VCaP (cell line): ENCODE measurements around the gene CAMTA1.

Source experiments
- H3K27ac ChIP-seq: fragments of 450-650 bp; 2 replicates; pipeline ENCODE4 v1.5.1; 2017
- CTCF ChIP-seq: fragments of 450-650 bp; conservative IDR thresholded peaks from 2 replicates; pipeline ENCODE4 v1.5.1; 2017; ENCODE audit warnings: mild to moderate bottlenecking, moderate library complexity

The CAMTA1 gene

DNA sequence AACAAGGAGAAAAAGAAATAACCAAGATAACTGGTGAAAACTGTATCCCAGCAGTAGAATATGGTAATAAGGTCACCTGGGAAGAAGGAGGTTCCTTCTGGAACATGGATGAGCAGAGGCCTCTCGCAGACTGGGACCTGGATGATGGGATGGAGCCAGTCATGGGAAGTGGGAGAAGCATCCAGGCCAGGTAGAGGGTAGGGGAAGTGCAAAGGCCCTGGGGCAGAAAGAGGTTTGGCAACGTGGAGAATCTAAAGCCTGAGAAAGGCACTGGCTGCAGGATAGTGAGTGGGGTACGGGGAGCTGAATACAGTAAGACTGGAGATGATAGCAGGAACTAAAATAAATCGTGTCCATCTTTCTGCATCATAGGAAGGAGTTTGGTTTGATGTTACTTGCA lies 889.7 kb downstream of the CAMTA1 start:
- no peak overlapping the region for H3K27ac ChIP-seq
- no peak for TF ChIP-seq CTCF

GRCh38 chr1:7675431-7676273 lies 890.4 kb downstream of the CAMTA1 start:
- TF ChIP-seq CTCF, result no peak
- no peak overlapping the region for H3K27ac ChIP-seq

DNA sequence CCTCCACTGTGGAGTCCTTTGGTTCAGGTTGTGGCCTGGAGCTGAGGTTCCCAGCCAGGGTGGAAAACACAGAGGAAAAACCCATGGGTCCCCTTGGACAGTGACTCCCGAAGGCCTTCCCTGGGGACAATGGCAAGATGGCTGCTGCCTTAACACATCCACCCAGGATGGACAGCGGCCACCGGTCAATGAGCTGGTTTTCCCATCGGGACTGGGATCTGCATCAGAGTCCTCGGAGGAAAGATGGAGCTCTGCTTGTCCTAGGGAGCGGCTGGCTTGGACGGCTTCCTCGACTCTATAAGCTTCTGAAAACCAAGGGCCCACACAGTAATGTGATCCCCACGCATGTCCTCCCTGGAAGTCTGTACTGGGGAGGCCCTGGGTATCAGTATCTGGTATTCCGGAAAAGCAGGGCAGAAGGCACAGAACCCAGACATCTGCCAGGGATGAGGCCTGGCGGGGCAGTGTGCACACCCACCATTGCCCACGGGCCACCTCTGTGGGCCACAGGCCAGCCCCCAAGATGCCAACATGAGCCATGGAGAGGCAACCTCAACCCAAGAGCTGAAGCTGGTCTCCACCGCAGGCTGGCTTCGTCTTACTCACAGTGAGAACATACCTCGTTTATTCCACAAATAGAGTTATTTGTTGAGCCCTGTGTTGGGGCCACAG lies 891.2 kb downstream of the CAMTA1 start:
- no peak for TF ChIP-seq CTCF
- no peak overlapping the region for H3K27ac ChIP-seq

DNA sequence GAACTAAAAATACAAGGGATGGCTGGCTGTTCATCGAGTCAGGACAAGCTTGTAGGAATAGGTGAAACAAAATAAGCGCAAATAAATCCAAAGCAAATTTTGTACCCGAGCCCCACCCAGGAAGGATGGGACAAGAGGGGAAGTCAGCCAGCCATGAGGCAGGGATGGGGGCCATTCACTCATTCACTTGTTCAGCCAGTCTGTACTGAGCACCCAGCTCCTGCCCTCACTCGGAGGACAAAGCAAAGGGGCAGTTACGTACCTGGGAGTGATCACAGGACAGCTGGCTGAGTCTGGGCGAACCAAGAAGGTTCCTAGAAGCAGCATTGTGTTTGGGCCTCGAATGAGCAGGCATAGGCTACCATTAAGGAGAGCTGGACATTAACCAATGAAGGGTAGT lies 891.9 kb downstream of the CAMTA1 start:
- no peak overlapping the region for H3K27ac ChIP-seq
- no peak for TF ChIP-seq CTCF

- no peak for TF ChIP-seq CTCF
- H3K27ac ChIP-seq, result no peak overlapping the region
Measured at GRCh38 chr1:7677815-7678214, 892.6 kb downstream of the CAMTA1 start.

- H3K27ac ChIP-seq, result no peak overlapping the region
- no peak for TF ChIP-seq CTCF
Measured at GRCh38 chr1:7678491-7679158, 893.4 kb downstream of the CAMTA1 start.

GRCh38 chr1:7679159-7679872 lies 894.1 kb downstream of the CAMTA1 start:
- peak overlapping the region; percentile 86 for H3K27ac ChIP-seq
- no peak for TF ChIP-seq CTCF
